Endothelial cell of umbilical vein (primary cell): ENCODE data around the gene PDGFA. TPM values are rescaled to one million over a fixed set of nuclear protein-coding genes. Genes with fewer than 3 reads are reported as not detected.

Experiments
- BruUV-seq: library from RNA; stranded (reverse); fragments of 400-500 nt; replicated peaks from 2 replicates; lab custom pipeline; 2021; lab: Mats Ljungman, UMichigan
- CTCF ChIA-PET: fragments of 300-600, 350-600 bp; sonication (Branson Sonifier 250); formaldehyde crosslinking; loops from one replicate; lab custom pipeline; 2021; ENCODE audit warnings: antibody characterized with exemption, inconsistent platforms; lab: Charles Lee
- POLR2A ChIA-PET: fragments of 300-600, 350-600 bp; sonication (Branson Sonifier 250); formaldehyde crosslinking; loops from one replicate; lab custom pipeline; 2021; ENCODE audit warnings: antibody characterized with exemption, inconsistent platforms; lab: Charles Lee
- DNase-seq: peaks from one replicate; pipeline ENCODE4 v3.0.0-alpha.2; 2011; ENCODE audit warnings: low read depth, low spot score
- FAIRE-seq: peaks from 2 replicates; lab custom pipeline; 2011; peaks lifted over from hg19 to GRCh38; lab: Jason Lieb, UNC
- H2AFZ ChIP-seq: 2 replicates; pipeline ENCODE4 v1.6.0; 2012; ENCODE audit warnings: low read depth, low read length, control low read depth, inconsistent platforms
- H3K27ac ChIP-seq: 2 replicates; pipeline ENCODE4 v1.5.1; 2011; ENCODE audit warnings: low read depth, mild to moderate bottlenecking, control low read depth, low read length, moderate library complexity; ENCODE audit not compliant: insufficient read depth
- H3K27me3 ChIP-seq, 2 experiments: 2 replicates each; pipeline versions ENCODE4 v1.6.0 to v1.6.1; 2011; ENCODE audit warnings: low read length in 2 of 2, mixed read lengths in 1 of 2; ENCODE audit not compliant: control insufficient read depth in 2 of 2, insufficient read depth in 2 of 2
- H3K36me3 ChIP-seq, 2 experiments: 2 replicates in 1 of 2; 3 replicates in 1 of 2; pipeline ENCODE4 v1.5.1; 2011; ENCODE audit warnings: low read length in 2 of 2, mild to moderate bottlenecking in 1 of 2, moderate library complexity in 1 of 2; ENCODE audit not compliant: control insufficient read depth in 2 of 2, insufficient read depth in 2 of 2; ENCODE audit errors: extremely low read depth in 1 of 2
- H3K4me1 ChIP-seq: 3 replicates; pipeline ENCODE4 v1.5.1; 2011; ENCODE audit warnings: mild to moderate bottlenecking, low read length; ENCODE audit not compliant: control insufficient read depth, insufficient read depth; ENCODE audit errors: extremely low read depth
- H3K4me2 ChIP-seq: 2 replicates; pipeline ENCODE4 v1.6.1; 2011; ENCODE audit warnings: low read length, control low read depth, mixed read lengths; ENCODE audit not compliant: insufficient read depth
- H3K4me3 ChIP-seq, 3 experiments: fragments of 200-600 bp in 1 of 3; sonication (generic), shearing (Covaris generic) in 1 of 3; replicated peaks in 1 of 3; 2 replicates each; pipeline ENCODE4 v1.5.1; 2011 to 2016; ENCODE audit warnings: control low read depth in 3 of 3, low read length in 3 of 3, mild to moderate bottlenecking in 2 of 3, inconsistent platforms in 1 of 3, low read depth in 1 of 3, moderate library complexity in 1 of 3; ENCODE audit not compliant: insufficient read depth in 1 of 3
- H3K79me2 ChIP-seq: 2 replicates; pipeline ENCODE4 v1.6.0; 2012; ENCODE audit warnings: low read length, inconsistent platforms; ENCODE audit not compliant: control insufficient read depth, insufficient read depth
- H3K9ac ChIP-seq: replicated peaks from 2 replicates; pipeline ENCODE3; 2011; ENCODE audit warnings: low read length, control low read depth; ENCODE audit not compliant: insufficient read depth; ENCODE audit errors: extremely low read depth
- H3K9me1 ChIP-seq: replicated peaks from 3 replicates; pipeline ENCODE4 v1.6.0; 2011; ENCODE audit warnings: mild to moderate bottlenecking, low read length; ENCODE audit not compliant: control insufficient read depth, insufficient read depth; ENCODE audit errors: extremely low read depth
- H3K9me3 ChIP-seq: replicated peaks from 2 replicates; pipeline ENCODE4 v1.5.1; 2012; ENCODE audit warnings: low read length, inconsistent platforms; ENCODE audit not compliant: control insufficient read depth, insufficient read depth
- H4K20me1 ChIP-seq: replicated peaks from 2 replicates; pipeline ENCODE3; 2011; ENCODE audit warnings: mild to moderate bottlenecking, low read length; ENCODE audit not compliant: control insufficient read depth, insufficient read depth; ENCODE audit errors: extremely low read depth
- GATA2 ChIP-seq: IDR thresholded peaks from 2 replicates; pipeline ENCODE4 v1.7.0; 2011; ENCODE audit warnings: low read depth, mild to moderate bottlenecking, moderate library complexity, mixed read lengths, low read length; ENCODE audit not compliant: insufficient read length, insufficient read depth
- MAX ChIP-seq: IDR thresholded peaks from 2 replicates; pipeline ENCODE4 v1.6.1; 2011; ENCODE audit not compliant: insufficient read depth, insufficient read length
- MYC ChIP-seq: IDR thresholded peaks from one replicate; pipeline ENCODE4 v1.6.1; 2011; ENCODE audit warnings: mild to moderate bottlenecking, low read depth, low read length
- POLR2A ChIP-seq: IDR thresholded peaks from 2 replicates; pipeline ENCODE4 v1.6.1; 2012; ENCODE audit warnings: low read depth, mild to moderate bottlenecking, control low read depth, low read length
- POLR2AphosphoS5 ChIP-seq: IDR thresholded peaks from 2 replicates; pipeline ENCODE4 v1.6.1; 2012; ENCODE audit warnings: low read depth, mild to moderate bottlenecking, control low read depth, low read length, moderate library complexity; ENCODE audit not compliant: insufficient read depth
- dilution Hi-C: fragments of 300-500 bp; cut with MboI; formaldehyde crosslinking; loops from one replicate; pipeline ENCODE4 v1.15.0; 2019; ENCODE audit warnings: low sequenced_read_pairs; ENCODE audit not compliant: extremely low pct_ligation_motif_present
- intact Hi-C: fragments of 100-400 bp; cut with micrococcal nuclease; formaldehyde crosslinking; loops from one replicate; pipeline ENCODE4 v1.10.0; 2022
- polyA plus RNA-seq, 4 experiments: library from polyadenylated mRNA; depleted of rRNA in 3 of 4; stranded (reverse) in 3 of 4; unstranded in 1 of 4; fragments of >200 nt; gene quantifications; 2 replicates each; pipeline versions ENCODE4 v1.2.1 to v1.2.3, GENCODE V29; 2011 to 2012; ENCODE audit warnings: missing spikeins in 1 of 4
- total RNA-seq: library from RNA; stranded (reverse); gene quantifications from 2 replicates; pipeline ENCODE4 v1.2.3, GENCODE V29; 2021

PDGFA gene
- total and polyA plus RNA-seq, 2 donors (not counting 3 experiments of a cell fraction or from before 2014, with no cell fraction given) = 17.4 to 62.4 TPM

GRCh38 chr7:522071-522950, 2.7 kb upstream of the PDGFA start:
- peaks cover 9 to 11% of the 10 kb centered on the region in 2 experiments for H3K27me3 ChIP-seq
- no TSS peak for BruUV-seq
- H3K9me3 ChIP-seq = no peaks in the 10 kb centered on the region
- peak overlapping the region; percentile 34 for H3K9ac ChIP-seq
- H3K4me2 ChIP-seq = peak overlapping the region; percentile 23
- TF ChIP-seq MYC (no peak), GATA2 (no peak), POLR2AphosphoS5 (no peak), MAX (peak; percentile 43), POLR2A (no peak)
- no peak overlapping the region for H2AFZ ChIP-seq
- dilution Hi-C loops (no loop called here), intact Hi-C loops (loop anchor here (1.0 kb wide), 1 partner anchor 16 kb away; no protein-coding TSS in a partner anchor)
- H3K36me3 ChIP-seq = no peaks in the 10 kb centered on the region
- no peak overlapping the region for H3K27ac ChIP-seq
- H3K79me2 ChIP-seq = peaks cover 16% of the 10 kb centered on the region
- peak overlapping the region; percentile 5 to 35 (median 29) for H3K4me3 ChIP-seq
- H4K20me1 ChIP-seq = no peaks in the 10 kb centered on the region
- CTCF ChIA-PET = interaction anchor here (0.6 to 1.0 kb wide), 4 partner anchors 16 to 189 kb away, joined by 3 to 4 read pairs (median 4); no protein-coding TSS in a partner anchor
- FAIRE-seq (peak; percentile 43), DNase-seq (peak; percentile 52)
- peaks cover 11% of the 10 kb centered on the region for H3K4me1 ChIP-seq
- POLR2A ChIA-PET = no interaction called here
- H3K9me1 ChIP-seq = no peaks in the 10 kb centered on the region
